ENCODE measurements around the gene LYAR.

The LYAR gene

DNA sequence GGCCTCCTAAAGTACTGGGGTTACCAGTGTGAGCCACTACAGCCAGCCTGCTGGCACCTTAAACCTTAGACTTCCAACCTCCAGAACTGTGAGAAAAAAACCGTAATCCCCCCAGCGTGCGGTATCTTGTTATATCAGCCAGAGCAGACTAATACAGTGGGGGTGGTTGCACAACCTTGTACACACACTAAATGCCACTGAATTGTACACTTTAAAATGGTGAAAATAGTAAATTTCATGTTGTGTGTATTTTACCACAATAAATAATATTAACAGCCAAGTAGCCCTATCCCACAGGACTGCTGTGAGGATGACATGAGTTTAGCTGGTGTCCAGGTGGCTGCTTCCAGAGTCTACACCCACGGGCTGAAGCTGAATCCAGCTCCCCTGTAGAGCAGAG, 38.9 kb upstream of the LYAR start:
- Histone ChIP-seq H3K4me3 (ENCODE audit: low read depth, low read length) (no peak overlapping the region), H3K36me3 (ENCODE audit: control insufficient read depth in 2 of 2, insufficient read depth in 1 of 2, low read length in 2 of 2) (no peaks in the 10 kb centered on the region), H3K4me1 (ENCODE audit: control insufficient read depth, insufficient read depth, low read length) (no peaks in the 10 kb centered on the region), H3K27ac (ENCODE audit: extremely low read depth, low read depth, low read length) (no peak overlapping the region), H3K9me3 (ENCODE audit: control insufficient read depth, insufficient read depth, low read depth, low read length) (no peaks in the 10 kb centered on the region)
- CTCF ChIA-PET = interaction anchor here (1.3 kb wide), 1 partner anchor 69 kb away, joined by 4 read pairs; no protein-coding TSS in a partner anchor
- POLR2A ChIA-PET = no interaction called here
- TF ChIP-seq ZNF510 (tag by site-specific recombination; IDR thresholded peaks at IDR 0.05; ENCODE audit: insufficient replicate concordance) = no peak
- no peak for TF ChIP-seq ZNF792 (tag by site-specific recombination; IDR thresholded peaks at IDR 0.05)
- TF ChIP-seq MYNN (tag by site-specific recombination; IDR thresholded peaks at IDR 0.05; ENCODE audit: borderline replicate concordance) = no peak
- TF ChIP-seq, protein P1, sequence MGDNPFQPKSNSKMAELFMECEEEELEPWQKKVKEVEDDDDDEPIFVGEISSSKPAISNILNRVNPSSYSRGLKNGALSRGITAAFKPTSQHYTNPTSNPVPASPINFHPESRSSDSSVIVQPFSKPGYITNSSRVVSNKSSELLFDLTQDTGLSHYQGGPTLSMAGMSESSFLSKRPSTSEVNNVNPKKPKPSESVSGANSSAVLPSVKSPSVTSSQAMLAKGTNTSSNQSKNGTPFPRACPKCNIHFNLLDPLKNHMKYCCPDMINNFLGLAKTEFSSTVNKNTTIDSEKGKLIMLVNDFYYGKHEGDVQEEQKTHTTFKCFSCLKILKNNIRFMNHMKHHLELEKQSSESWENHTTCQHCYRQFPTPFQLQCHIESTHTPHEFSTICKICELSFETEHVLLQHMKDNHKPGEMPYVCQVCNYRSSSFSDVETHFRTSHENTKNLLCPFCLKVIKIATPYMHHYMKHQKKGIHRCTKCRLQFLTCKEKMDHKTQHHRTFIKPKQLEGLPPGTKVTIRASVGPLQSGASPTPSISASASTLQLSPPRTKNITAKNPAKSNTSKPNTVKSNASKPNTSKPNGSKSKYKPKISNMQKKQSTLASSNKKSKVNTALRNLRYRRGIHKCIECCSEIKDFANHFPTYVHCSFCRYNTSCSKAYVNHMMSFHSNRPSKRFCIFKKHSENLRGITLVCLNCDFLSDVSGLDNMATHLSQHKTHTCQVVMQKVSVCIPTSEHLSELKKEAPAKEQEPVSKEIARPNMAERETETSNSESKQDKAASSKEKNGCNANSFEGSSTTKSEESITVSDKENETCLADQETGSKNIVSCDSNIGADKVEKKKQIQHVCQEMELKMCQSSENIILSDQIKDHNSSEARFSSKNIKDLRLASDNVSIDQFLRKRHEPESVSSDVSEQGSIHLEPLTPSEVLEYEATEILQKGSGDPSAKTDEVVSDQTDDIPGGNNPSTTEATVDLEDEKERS (tag by site-specific recombination; IDR thresholded peaks at IDR 0.05) = no peak
- TF ChIP-seq ZNF223 (tag by site-specific recombination; IDR thresholded peaks at IDR 0.05) = no peak
- TF ChIP-seq, protein P2, sequence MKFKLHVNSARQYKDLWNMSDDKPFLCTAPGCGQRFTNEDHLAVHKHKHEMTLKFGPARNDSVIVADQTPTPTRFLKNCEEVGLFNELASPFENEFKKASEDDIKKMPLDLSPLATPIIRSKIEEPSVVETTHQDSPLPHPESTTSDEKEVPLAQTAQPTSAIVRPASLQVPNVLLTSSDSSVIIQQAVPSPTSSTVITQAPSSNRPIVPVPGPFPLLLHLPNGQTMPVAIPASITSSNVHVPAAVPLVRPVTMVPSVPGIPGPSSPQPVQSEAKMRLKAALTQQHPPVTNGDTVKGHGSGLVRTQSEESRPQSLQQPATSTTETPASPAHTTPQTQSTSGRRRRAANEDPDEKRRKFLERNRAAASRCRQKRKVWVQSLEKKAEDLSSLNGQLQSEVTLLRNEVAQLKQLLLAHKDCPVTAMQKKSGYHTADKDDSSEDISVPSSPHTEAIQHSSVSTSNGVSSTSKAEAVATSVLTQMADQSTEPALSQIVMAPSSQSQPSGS (tag by site-specific recombination; IDR thresholded peaks at IDR 0.05; ENCODE audit: low read depth) = no peak
- no peak for TF ChIP-seq ZNF549 (tag by site-specific recombination; IDR thresholded peaks at IDR 0.05)
- TF ChIP-seq, protein P3, sequence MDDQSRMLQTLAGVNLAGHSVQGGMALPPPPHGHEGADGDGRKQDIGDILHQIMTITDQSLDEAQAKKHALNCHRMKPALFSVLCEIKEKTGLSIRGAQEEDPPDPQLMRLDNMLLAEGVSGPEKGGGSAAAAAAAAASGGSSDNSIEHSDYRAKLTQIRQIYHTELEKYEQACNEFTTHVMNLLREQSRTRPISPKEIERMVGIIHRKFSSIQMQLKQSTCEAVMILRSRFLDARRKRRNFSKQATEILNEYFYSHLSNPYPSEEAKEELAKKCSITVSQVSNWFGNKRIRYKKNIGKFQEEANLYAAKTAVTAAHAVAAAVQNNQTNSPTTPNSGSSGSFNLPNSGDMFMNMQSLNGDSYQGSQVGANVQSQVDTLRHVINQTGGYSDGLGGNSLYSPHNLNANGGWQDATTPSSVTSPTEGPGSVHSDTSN (CRISPR knock-in tag; IDR thresholded peaks at IDR 0.05) = no peak
- no peak for TF ChIP-seq SCRT1 (tag by site-specific recombination; IDR thresholded peaks at IDR 0.05; ENCODE audit: borderline replicate concordance)
- TF ChIP-seq ZNF324 (tag by site-specific recombination; IDR thresholded peaks at IDR 0.05) = no peak
- TF ChIP-seq SCRT2 (tag by site-specific recombination; IDR thresholded peaks at IDR 0.05) = no peak
- no peak for TF ChIP-seq ZNF843 (tag by site-specific recombination; IDR thresholded peaks at IDR 0.05)

DNA sequence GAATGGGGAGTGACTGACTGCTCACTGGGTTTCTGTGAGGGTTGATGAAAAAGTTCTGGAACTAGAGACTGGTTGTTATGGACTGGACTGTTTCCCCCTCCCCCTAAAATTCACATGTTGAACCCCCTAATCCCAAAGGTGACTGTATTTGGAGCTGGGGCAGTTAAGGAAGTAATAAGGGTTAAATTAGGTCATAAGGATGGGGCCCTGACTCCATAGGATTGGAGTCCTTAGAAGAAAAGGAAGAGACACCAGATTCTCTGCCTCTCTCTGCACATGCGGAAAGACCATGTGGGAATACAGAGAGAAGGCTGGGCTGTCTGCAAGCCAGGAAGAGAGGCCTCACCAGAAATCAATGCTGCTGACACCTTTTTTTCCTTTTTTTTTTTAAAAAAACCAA, 38.3 kb upstream of the LYAR start:
- Histone ChIP-seq H3K36me3 (ENCODE audit: control insufficient read depth in 2 of 2, insufficient read depth in 1 of 2, low read length in 2 of 2) (no peaks in the 10 kb centered on the region), H3K9me3 (ENCODE audit: control insufficient read depth, insufficient read depth, low read depth, low read length) (no peaks in the 10 kb centered on the region), H3K4me3 (ENCODE audit: low read depth, low read length) (no peak overlapping the region), H3K4me1 (ENCODE audit: control insufficient read depth, insufficient read depth, low read length) (no peaks in the 10 kb centered on the region), H3K27ac (ENCODE audit: extremely low read depth, low read depth, low read length) (no peak overlapping the region)
- ChIA-PET POLR2A (no interaction called here), CTCF (interaction anchor here (1.3 kb wide), 1 partner anchor 68 kb away, joined by 4 read pairs; no protein-coding TSS in a partner anchor)
- no peak for TF ChIP-seq KLF16 (tag by site-specific recombination; IDR thresholded peaks at IDR 0.05)
- no peak for TF ChIP-seq ZNF670 (tag by site-specific recombination; IDR thresholded peaks at IDR 0.05; ENCODE audit: low read depth)
- no peak for TF ChIP-seq ZFP41 (tag by site-specific recombination; IDR thresholded peaks at IDR 0.05; ENCODE audit: borderline replicate concordance)
- TF ChIP-seq, protein P4, sequence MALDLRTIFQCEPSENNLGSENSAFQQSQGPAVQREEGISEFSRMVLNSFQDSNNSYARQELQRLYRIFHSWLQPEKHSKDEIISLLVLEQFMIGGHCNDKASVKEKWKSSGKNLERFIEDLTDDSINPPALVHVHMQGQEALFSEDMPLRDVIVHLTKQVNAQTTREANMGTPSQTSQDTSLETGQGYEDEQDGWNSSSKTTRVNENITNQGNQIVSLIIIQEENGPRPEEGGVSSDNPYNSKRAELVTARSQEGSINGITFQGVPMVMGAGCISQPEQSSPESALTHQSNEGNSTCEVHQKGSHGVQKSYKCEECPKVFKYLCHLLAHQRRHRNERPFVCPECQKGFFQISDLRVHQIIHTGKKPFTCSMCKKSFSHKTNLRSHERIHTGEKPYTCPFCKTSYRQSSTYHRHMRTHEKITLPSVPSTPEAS (tag by site-specific recombination; IDR thresholded peaks at IDR 0.05) = no peak

All from HEK293 (cell line).